Neural cell (in vitro differentiated cells): ENCODE measurements around the gene GLI2.

Experiments
- CTCF ChIP-seq: fragments of 450-650 bp; IDR thresholded peaks from 2 replicates; pipeline ENCODE4 v1.5.1; 2014; ENCODE audit warnings: antibody characterized with exemption, mild to moderate bottlenecking, moderate library complexity; ENCODE audit not compliant: poor library complexity, severe bottlenecking
- EZH2 ChIP-seq: fragments of 200-600, 300-800 bp; shearing (Covaris generic), sonication (generic); IDR thresholded peaks from 2 replicates; pipeline ENCODE4 v1.6.1; 2014; ENCODE audit warnings: antibody characterized with exemption, low read length, borderline replicate concordance, mild to moderate bottlenecking; ENCODE audit not compliant: insufficient read depth, poor library complexity, severe bottlenecking
- SMC3 ChIP-seq: fragments of 450-650 bp; conservative IDR thresholded peaks from 2 replicates; pipeline ENCODE4 v1.6.1; 2014; ENCODE audit warnings: antibody characterized with exemption, mild to moderate bottlenecking, moderate library complexity; ENCODE audit not compliant: poor library complexity

GRCh38 chr2:120768112-120769048 is 32.7 kb downstream of the GLI2 start:
- TF ChIP-seq CTCF (no peak), EZH2 (no peak), SMC3 (no peak)
